GM19240 (cell line): ENCODE results near the gene EYS.

Experiments used
- DNase-seq: peaks from one replicate; pipeline ENCODE4 v3.0.0; 2011; ENCODE audit warnings: low spot score; ENCODE audit not compliant: insufficient read length

The EYS gene

GRCh38 chr6:64983089-64983488 is 723.9 kb downstream of the EYS start:
- no peak for DNase-seq

DNA sequence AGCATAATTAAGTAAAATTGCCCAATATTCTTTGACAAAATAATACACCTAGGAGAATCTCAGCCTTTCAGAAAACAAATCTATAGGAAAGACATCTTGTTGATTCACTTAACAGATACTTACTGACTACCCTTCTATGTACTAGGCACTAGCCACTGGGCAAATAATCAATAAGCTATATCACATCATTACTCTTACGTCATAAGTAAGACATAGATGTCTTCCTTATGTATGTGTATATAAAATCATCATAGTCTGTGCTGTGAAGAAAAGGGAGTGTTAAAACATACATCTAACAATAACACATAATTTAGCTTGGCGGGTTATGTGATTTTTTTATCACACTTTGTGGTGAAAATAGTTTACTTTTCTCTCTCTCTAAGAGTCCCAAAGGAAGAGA is 733.9 kb downstream of the EYS start:
- DNase-seq = no peak

DNA sequence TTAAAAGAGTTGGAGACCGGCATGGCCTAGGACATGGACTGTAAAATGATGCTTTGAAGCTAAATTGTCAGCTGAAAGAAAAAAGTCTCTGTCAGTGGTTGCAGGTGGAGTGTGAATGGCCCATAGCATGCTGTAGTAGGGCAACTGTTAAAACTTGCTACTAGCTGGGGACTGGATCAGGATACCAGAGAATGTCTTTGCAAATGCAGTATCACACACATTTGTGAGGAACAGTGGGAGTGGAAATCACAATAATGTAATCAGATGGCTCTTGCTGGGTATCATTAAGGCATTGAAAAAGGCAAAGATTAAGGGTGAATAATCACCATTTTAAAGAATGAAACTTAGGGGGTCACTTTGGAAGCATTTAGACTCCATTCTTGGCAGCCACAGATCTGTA is 737.9 kb downstream of the EYS start:
- no peak for DNase-seq

DNA sequence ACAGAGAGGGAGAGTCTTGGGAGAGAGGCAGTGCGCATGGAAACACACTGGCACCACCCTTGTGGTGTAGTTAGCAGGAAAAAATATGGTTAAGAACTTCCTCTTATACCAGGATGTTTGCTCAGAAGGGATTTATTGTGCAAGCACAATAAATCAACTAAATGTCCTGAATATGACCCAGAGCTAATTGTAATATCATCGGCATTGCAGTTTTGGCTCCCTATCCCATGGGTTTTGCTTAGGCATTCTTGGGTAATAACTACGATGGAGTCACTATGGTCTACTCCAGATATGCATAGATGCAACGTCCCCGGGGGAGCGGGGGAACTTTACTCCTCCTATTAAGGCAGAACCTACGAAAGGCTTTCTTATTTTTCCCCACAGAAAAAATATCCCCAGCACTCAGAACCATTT is 751.6 kb downstream of the EYS start:
- no peak for DNase-seq

- no peak for DNase-seq
Measured at GRCh38 chr6:64949257-64949656, 757.8 kb downstream of the EYS start.

DNA sequence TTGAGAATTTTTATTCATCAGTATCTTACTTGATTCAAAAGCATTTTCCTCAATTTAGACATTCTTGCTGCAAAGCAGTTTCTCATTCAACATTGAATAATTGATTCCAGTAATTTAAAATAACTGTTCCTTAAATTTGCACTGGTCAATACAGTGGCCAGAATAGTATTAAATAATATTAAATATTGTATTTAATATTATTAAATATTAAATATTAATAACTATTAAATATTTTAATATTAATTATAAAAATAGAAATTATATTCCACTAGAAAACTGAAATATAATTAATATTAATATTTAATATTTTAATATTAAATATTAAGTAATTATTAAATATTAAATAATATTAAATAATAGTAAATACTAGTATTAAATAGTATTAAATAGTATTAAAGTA is 758.8 kb downstream of the EYS start:
- DNase-seq = no peak

DNA sequence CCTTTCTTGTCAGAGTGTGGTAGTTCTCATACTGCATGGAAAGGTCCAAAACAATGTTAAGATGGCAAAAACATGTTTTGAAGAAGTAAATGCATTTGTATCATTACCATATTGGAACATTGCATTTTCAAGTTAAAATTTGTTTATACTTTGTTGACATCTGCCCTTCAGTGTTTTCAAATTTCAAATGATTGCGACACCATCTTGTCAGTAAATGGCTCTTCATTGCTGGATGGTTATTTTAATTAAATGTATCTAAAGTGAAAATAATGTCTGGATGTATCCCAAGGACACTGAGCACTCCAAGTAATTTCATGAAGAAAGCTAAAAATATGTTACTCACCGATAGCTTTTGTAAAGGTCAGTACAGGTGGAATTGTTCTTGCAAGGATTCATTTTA is 761.6 kb downstream of the EYS start:
- DNase-seq = no peak

GRCh38 chr6:64932486-64932885 is 774.5 kb downstream of the EYS start:
- DNase-seq = no peak

DNA sequence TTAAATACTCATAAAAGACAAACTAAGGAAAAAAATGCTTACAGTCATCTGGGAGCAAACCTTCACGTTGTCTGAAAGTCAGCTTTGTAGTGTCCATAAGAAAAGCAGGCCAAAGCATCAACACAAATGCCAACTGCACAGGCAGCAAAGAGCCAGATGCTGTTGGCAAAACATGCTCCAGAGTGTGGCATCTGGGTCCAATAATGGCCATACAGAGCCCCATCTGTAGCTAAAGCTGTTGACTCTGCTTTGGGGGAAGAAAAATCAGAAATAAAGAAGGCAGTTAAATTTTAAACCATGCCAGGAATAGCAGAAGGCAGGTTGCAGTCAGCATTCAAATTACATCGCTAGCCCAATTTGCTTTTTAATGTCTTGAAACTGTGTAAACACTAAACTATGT is 776.3 kb downstream of the EYS start:
- DNase-seq = no peak

DNA sequence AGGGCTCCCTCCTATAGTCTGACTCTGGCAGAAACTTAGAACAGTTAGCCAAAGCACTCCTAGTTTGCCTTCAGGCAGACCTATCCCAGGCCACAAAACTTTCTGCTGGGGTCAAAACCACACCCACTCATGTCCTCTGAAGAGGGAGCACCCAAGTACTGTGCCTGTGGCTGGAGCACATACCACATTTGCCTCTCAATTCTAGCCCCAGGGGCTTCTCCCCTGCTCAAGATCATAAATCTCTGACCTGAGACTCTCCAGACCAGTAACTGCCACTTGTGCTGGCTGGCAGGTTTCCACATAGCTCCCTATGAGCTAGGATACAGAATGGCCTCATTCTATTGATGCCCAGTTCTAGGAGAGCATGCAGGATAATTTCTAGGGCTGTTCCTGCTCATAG is 781.0 kb downstream of the EYS start:
- no peak for DNase-seq

DNA sequence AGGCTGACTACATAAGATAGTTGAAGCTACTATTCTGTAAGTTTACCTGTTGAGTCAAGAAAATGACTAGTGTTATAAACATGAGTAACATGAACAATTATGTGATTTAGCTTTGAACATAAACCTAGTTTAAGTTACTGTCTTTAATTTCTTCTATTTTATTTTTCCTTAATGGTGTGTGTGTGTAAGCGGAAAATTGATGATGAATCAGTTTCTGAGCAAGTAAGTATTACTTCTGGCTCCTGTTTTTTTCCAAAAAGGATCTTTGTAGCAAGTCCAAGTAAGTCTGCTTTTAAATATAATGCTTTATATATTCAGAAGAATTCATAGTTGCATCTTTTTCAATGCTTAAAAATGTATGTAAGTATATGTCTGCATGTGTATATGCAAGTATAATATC is 786.8 kb downstream of the EYS start:
- DNase-seq = no peak

DNA sequence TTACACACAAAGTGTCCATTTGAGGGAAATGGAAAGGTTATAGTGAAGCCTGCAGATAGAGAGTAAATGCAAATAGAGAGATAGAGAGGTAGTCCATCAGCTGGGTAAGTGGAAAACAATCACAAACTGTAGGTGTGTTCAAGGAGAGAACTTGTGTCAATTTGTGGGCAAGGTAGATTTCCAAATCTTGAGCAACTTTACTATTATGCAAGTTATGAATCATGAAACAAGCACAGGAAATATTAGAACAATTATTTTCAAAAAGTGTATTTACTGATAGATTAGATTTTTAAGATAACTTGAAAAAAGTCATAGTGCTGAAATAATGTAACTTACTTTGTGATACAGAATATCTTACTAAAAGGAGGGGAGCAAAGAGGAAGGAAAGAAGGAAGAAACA is 792.9 kb downstream of the EYS start:
- DNase-seq = no peak

DNA sequence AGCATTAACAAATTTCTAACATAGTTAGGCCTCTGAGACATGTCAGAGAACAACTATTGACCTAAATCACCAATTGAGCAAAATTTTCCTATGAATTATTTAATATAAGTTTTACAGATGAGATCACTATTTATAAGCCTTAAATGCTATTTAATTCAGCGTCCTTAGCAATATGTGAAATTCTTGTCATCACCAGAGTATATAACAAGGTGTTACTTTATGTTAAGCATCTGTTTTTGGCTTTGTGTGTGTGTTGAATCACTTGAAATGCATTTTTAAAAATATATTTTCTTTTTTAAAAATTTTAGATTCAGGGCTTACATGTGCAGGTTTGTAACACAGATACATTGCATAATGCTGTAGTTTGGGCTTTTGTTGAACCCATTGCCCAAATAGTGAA is 794.1 kb downstream of the EYS start:
- DNase-seq = no peak

- no peak for DNase-seq
Measured at GRCh38 chr6:64908104-64908503, 798.9 kb downstream of the EYS start.

GRCh38 chr6:64904616-64905015 is 802.4 kb downstream of the EYS start:
- no peak for DNase-seq

- DNase-seq = no peak
Measured at GRCh38 chr6:64902596-64902995, 804.4 kb downstream of the EYS start.

- DNase-seq = no peak
Measured at GRCh38 chr6:64896939-64897338, 810.1 kb downstream of the EYS start.

GRCh38 chr6:64895945-64896344 is 811.1 kb downstream of the EYS start:
- DNase-seq = no peak

GRCh38 chr6:64890609-64891008 is 816.4 kb downstream of the EYS start:
- DNase-seq = no peak

GRCh38 chr6:64889144-64889543 is 817.9 kb downstream of the EYS start:
- no peak for DNase-seq

GRCh38 chr6:64874776-64875175 is 832.2 kb downstream of the EYS start:
- no peak for DNase-seq

- DNase-seq = no peak
Measured at GRCh38 chr6:64872633-64873032, 834.4 kb downstream of the EYS start.

DNA sequence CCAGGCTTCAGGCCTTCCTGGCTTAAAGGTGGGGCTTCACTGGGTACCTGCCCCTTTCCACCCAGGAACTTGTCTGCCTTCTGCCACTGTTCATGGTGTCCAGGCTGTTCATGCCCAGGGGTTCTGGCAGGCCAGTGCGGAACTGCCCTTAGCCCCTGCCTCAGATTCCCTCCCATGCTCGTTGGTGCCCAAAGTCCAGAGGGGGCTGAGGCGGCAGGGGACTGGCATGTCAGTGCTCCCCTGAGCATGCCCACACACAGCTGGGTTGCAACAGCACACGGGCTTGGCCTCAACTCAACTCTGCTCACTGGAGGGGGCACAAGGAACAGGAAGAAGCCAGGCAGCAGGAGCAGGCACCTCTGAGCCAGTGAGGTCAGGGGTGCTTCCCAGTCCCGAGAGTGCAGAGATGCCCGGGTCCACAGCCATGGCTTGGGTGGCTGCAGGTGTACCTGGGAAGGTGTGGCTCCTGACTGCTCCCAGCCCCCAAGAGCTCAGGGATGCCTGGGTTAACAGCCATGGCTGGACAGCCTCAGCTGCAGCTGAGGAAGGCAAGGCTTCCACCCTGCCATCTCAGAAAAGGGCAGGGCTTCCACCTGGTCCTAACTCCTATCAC is 845.9 kb downstream of the EYS start:
- DNase-seq = no peak

DNA sequence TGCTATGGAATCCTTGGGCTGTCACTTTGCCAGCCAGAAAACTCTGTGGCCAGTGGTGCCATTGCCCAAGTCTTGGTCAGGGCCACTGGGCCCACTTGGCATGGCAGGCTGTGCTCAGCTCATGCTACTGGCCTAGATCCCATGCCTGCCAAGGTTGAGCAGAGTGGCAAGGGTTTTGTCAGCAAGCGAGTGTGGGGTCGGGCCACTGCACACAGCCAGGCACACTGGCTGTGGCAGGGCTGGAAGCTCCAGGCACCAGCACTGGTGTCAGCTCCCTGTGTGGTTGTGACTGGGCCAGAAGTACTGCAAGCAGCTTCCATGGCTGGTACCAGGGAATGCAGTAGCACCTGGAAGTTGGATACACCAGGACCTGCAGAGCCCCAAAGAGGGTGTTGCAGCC is 846.8 kb downstream of the EYS start:
- no peak for DNase-seq
